Stimulated activated CD8-positive, alpha-beta memory T cell treated with anti-CD3 and anti-CD28 coated beads, Interleukin-4, amount 100 ng/mL, for 1 hour (primary cell): ENCODE results near the gene QTRT2.

Source experiments
- DNase-seq, 2 donors: peaks; one replicate each; pipeline ENCODE4 v3.0.0-alpha.2; 2020; ENCODE audit warnings: low read depth in 2 of 2, low spot score in 1 of 2

Gene QTRT2

DNA sequence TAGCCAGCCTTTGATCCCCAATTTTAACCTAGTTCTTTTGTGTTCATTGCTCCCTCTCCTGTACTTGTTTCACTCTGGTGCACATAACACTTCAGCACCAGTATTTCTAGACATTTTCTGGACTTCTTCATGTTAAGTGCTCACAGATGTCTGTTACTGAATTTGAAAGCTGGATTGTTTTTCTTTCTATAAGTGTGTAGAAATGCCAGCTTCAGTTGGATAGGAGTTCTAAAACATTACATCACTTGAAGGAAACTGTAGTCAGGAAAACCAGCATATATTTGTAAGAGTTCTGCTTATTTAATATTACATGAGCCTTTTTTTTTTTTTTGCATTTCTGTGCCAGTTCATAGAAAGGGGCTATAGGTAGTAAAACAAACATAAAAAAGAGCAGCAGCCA, 21.6 kb downstream of the QTRT2 start:
- no peak for DNase-seq

DNA sequence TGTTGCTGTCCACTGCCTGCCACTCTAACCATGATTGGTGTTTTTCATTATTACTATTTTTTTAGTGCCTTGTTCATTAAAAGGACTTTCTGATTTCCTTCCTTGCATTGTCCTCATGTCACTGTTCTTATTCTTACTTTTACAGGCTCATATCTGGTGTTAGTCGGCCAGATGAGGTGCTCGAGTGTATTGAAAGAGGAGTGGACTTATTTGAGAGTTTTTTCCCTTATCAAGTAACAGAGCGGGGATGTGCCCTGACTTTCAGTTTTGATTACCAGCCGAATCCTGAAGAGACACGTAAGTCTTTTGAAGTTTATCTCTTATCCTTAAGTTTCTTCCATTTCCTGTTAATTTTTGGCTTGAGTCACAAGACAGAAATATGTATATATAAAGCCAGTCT, 23.2 kb downstream of the QTRT2 start:
- no peak for DNase-seq

DNA sequence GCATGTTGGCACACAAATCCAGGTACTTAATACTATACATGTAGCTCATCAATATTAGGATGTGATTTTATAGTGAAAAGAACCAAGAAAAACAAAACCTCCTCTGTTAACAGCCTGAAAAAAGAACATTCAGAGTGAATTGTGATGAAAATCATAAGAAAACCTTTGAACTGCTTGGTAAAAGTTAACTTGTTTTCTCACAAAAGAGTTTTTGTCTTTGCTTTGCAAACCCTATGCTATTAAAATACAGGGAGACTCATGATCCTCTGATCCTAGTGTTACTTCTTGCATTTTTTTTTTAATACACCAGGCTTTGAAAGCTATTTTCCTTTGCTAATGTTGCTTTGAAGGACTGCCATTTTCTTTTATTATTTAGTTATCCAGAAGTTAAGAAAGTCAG, 23.7 kb downstream of the QTRT2 start:
- no peak for DNase-seq

DNA sequence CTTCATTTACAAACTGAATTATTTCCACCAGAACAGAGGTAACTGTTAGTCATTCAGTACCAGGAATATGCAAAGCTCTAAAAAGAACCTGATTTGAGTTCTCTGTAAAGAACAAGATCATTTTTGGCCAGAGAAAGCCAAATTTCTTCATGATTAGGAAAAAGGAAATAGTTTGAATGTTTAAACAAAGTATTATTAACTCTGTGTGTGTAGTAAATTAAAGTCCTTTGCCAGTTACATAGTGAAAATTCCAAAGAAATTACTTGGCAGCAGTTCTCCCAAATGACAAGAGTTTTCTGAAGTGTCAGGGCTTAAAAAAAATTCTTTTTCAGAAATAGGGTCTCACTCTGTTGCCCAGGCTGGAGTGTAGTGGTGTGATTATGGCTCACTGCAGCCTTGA, 24.5 kb downstream of the QTRT2 start:
- DNase-seq, result no peak

DNA sequence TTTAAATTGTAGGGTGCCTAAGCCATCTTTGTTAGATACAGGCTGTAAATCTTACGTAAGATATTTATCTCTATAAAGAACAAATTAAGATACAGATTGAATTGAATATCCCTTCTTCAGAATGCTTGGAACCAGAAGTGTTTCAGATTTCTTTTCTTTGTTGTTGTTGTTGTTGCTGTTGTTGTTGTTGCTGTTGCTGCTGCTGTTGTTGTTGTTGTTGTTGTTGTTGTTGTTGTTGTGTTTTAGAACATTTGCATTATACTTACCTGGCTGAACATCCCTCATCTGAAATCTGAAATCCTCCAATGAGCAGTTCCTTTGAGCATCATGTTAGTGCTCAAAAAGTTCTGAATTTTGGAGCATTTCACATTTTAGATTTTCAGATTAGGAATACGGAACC, 26.6 kb downstream of the QTRT2 start:
- DNase-seq, result no peak

DNA sequence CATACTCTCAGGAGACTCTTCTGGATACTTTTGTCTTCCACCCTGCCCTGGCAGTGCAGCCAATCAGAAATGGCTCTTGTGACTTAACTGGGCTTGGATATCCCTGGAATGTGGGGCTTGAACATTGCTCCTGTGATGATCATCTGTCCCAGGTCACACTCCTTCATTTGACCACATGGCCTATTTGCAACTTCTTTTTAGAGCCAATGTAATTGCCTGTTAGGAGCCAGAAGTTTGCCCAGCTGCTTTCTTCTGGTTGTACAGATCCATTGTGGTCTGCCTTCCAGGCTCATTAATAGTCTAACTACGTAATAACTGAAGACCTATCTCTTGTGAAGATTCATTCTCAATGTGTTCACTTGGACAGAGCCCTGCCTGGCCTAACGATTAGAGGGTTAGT, 29.8 kb downstream of the QTRT2 start:
- DNase-seq, result no peak

DNA sequence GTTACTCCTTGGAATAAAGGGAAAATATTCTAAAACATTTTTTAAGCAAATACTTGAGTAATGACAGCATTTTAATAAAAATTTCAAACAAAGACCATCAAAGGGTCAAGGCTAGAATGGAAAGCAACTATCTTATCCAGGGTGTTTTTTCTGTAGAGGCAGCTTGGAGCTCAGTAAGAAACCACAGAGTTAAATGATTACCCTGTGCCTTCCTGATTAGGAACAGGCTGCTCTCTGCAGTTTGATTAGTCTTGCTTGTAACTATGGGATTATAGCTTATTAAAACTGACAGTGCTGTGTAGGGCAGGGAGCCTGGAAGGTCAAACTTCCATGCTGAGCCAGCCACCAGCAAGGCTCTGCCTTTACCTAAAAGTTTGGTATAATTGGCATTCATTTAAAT, 33.1 kb downstream of the QTRT2 start:
- no peak for DNase-seq

DNA sequence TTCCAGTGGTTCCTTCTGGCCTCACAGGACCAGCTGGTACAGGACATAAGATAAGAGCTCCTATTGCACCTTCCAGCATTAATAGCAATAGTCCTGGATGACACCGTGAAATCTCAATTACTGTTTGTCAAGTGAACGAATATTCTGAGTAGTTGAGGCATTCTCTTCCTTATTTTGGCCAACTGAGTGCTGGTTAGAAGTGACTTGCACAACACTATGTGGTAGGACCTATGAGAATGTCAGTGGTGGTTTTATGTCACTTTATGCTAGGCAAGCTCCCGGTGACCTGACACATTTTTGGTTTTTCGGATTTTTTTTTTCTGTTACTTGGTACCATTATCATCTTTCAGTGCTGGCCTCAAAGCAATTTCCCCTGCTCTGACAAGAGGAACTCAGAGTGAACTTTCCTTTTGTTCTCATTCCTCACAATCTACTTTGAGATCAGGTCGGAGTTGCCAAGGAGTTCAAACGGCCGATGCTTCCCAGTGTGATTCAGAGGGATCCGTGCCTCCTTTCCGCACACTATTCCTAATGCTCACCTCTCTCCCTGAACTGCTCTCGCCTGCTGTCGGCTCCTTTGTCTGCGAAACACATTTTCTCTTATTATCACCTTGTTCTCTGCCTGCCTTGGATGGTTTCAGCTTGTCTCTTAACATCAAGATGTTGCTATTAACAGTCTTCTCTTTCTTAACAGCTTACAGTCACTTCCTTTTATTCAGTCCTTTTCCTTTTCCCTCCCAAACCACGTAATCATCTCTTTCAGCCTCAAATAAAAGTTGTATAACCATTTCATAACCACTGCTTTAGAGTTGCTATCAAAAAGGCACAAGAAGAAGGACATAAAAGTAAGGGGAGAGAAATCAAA, 35.8 kb downstream of the QTRT2 start:
- no peak for DNase-seq

DNA sequence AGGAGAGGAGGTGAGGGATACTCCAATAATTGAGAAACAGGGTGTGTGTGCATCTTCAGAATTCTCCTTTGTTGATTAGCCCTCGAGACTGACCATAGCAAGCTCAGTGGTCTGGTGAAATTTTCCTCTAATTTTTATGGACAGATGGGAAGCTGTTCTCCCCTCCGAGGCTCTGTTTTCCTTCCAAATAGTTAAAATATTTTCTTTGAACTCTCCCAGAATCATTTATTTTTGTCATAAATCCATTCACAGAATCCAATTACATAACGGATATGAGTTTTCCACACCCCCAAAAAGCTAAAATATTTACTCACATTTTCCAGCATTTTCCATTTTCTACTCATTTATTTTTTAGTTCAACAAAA, 36.5 kb downstream of the QTRT2 start:
- no peak for DNase-seq

DNA sequence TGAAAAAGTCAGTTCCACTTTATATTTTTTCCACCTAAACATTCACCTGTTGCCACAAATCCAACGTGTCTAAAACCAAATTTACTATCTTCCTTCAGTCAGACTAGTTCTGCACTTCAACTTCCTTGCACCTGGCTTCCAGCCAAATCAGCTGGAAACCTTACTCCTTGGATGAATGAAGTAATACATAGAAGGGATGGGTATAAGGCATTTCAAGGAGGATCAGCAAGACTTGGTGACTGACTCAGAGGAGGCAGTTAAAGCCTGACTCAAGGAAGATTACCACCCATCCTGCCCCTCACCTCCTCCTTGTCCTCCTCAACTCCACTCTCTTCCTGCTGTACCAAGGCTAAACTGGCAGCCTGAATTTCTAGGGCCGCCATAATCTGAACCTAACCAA, 37.1 kb downstream of the QTRT2 start:
- DNase-seq, result no peak

DNA sequence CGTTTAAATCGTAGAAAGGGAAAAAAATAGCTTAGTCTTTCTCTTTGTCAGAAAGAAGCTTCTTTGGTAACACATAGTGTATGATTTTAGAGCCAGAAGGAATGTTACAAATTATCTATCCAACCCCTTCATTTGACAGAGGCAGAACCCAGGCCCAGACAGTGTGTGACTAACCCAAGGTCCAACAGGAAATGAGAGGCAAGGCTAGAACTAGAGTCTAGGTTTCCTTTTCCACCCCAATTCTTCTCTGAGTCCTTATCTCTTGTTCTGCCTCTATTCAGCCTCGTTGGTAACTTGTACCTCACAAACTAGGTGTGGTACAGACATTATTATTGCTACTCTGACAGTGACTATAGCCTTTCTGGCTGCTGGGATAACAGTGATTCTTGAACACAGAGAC, 39.3 kb downstream of the QTRT2 start:
- no peak for DNase-seq

DNA sequence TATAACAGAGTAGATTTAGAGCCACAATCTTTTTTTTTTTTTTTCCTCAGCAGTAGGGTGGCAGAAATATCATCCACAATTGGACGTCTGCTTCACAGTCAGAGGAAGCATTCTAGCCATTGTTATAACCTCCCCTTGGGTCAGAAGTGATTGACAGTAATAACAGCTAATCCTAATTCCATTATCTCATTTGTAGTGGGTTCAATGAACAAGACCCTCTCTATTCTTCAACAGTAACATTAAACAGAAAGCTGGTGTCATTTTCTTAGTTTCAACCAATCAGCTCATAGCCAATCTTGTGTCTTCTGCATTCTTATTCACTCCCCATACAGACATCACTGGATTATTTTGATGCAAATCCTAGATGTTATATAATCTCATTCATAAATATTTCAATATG, 44.6 kb downstream of the QTRT2 start:
- DNase-seq, result no peak

DNA sequence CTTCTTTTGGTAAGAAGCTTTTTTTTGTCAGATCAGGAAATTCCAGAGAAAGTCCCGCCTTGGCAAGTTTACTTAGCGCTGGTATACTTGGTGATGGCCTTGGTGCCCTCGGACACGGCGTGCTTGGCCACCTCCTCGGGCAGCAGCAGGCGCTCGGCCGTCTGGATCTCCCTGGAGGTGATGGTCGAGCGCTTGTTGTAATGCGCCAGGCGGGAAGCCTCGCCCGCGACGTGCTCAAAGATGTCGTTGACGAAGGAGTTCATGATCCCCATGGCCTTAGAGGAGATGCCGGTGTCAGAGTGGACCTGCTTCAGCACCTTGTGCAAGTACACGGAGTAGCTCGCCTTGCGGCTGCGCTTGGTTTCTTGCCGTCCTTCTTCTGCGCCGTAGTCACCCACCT, 46.6 kb downstream of the QTRT2 start:
- DNase-seq, result no peak

DNA sequence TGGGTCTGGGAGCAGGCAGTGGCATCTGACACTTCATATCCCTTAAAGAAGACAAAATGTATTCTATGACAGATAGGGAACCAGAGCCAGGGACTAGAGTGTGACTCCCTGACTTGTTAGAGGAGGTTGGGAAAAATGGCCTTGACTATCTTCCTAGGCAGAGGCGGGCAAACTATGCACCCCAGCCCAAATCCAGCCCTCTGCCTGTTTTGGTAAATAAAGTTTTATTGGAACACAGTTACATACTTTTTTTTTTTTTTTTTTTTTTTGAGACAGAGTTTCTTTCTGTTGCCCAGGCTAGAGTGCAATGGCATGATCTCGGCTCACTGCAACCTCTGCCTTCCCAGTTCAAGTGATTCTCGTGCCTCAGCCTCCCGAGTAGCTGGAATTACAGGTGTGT, 47.3 kb downstream of the QTRT2 start:
- DNase-seq, result no peak

DNA sequence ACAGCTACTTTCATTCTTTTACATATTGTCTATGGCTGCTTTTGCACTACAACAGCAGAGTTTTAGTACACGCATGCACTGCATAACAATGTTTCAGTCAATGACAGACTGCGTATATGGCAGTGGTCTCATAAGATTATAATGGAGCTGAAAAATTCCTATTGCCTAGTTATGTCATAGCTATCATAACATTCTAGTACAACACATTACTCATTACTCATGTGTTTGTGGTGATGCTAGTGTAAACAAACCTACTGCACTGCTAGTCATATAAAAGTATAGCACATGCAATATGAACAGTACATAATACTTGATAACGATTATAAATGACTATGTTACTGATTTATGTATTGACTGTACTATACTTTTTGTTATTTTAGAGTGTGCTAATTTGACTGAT, 47.9 kb downstream of the QTRT2 start:
- no peak for DNase-seq

DNA sequence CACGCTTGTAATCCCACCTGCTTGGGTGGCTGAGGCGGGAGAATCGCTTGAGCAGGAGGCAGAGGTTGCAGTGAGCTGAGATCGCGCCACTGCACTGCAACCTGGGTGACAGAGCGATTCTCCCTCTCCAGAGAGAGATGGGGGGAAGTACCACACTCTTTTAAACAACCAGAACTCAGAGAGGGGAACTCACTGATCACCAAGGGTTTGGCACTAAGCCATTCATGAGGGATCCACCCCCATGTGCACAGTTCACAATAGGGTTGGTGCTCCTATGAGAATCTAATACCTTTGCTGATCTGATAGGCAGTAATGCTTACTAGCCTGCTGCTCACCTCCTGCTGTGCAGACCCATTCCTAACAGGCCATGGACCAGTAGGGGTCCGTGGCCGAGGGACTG, 51.6 kb downstream of the QTRT2 start:
- no peak for DNase-seq

DNA sequence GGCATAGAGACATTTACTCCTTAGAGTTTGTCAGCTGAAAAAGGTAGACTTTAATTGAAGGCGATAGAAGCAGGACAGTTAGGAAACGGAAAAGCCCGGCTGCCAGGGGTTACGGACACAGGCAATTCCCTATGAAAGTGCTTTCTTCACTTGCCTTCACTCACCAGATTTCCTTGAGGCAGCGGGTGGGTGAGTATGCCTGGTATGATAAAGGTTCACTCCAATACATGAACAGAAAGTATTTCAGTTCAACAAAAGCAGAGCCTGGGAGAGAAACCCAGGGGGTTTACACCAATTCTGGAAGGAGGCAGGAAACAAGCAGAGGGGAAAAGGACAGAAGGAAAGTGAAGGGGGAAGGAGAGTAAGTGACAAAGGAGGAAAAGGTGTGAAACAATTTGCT, 53.9 kb downstream of the QTRT2 start:
- no peak for DNase-seq

DNA sequence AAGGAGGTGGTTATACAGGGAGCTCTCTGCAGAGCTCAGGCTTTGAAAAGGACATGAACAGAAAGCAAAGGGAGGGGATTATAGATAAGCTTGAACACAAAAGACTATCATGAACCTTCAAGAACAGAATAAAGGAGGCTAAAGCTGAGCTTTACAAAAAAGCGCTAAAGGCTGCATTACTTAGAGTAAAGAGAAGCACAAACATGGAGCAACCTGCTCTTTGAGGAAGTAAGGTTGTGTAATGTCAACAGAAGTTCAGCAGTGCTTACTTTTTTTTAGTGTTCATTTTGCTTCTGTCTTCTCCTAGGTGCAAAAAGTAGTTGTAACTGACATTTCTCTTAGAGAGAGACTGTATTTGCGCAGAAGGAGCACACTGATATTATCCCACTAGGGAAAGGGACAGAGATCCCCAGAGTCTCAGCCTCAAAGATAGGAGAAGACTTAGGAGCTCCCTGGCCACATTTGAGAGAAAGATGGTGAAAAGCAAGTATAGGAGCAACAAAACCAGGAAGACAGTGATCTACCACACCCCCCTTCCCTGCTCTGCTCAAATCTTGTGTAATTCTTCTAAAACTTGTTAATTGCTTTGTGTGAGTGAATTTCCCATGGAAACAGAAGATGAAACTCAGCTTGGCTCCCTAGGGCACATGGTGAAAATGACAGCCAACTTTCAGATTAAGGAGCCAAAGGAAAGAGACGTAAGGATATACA, 54.7 kb downstream of the QTRT2 start:
- no peak for DNase-seq

DNA sequence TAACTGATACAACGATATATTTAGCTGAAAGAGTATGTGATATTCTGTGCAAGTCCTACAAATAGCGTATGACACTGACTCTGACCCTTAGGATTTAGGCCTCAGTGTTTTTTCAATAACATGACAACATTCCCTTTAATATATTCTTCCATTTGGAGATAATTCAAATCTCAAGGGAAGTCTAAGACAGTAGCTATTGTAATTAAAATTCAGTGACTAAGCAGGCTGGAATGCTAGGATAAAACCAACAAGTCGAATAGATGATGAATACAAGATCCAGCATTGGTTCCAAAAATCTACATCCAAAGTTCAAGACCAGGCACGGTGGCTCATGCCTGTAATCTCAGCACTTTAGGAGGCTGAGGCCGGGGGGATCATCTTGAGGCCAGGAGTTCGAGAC, 56.2 kb downstream of the QTRT2 start:
- DNase-seq, result no peak

DNA sequence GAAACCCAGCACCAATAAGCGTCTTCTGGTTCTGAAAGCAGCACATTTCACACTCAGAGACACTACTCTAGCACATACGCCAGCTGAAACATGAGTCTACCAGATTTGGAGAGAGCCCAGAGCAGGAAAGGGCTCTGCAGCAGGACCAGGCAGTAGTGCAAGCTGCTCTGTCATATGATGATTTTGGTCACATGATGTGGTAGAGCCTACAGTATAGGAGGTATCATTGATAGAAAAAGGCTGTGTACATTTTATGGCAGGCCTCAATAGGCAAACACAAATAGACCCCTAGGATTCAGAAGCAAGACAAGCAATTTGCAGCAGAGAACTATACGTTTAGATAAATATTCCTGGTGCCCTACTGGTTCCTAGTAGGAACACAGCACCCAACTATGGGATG, 58.2 kb downstream of the QTRT2 start:
- DNase-seq, result no peak

DNA sequence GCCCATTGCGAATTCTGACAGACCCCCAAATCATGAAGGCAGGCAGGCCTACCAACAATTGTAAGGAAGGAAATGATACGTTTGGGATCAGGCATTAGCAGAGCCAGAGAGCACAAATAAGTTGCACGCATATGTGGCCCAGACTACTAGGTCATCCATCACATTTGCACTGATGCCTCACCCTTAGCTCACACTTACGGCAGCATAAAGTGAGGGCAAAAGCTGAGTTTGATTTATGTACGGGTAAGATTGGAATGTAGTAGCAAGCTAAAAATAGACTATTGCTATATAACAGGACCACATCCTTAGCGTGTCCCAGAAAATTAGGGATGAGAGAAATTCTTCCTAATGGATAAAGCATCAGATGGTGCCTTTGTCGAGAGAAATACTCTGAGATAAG, 58.6 kb downstream of the QTRT2 start:
- no peak for DNase-seq

DNA sequence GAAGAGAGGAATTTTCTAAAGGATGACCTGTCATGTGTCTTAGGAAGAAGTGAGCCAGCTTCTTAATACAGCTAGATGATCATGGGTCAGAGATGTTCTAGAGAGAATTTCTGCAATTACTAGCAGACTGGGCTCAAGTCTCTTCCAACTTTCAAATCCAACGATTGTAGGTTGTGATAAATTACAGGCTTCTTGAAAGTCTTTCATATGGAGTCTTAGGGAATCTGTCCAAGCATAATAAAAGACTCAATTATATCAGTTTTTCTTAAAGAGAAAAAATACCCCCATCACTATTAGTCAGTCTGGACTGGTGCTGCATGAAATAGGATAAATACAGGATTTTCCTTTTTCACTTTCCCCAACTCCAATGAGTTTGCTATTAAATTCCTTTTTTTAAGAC, 63.2 kb downstream of the QTRT2 start:
- DNase-seq, result no peak

DNA sequence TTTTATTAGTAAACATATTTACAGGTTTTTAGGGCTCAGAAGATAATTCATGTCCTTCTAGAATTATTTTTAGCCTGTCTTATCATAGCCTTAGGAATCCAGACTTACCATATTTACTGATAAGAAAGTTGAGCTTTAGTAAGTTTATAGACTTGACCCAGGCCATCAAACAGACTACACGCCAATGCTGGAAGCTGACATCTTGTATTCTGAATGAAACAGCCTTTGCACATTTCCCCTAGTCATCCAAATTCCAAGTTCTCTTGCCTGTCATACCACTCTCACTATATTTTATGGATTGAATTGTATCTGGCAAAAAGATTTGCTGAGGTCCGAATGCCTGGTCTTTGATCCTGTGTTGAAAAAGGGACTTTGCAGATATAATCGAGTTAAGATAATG, 63.7 kb downstream of the QTRT2 start:
- DNase-seq, result no peak
